C4-2B (cell line): ENCODE data around the gene EHBP1.

Experiments
- H3K27ac ChIP-seq: fragments of 450-650 bp; 2 replicates; pipeline ENCODE4 v1.5.1; 2017
- ZFX ChIP-seq: fragments of 450-650 bp; IDR thresholded peaks from 2 replicates; pipeline ENCODE4 v1.6.1; 2017
- TF ChIP-seq, protein P1 (sequence below): fragments of 450-650 bp; conservative IDR thresholded peaks from 2 replicates; pipeline ENCODE4 v1.5.1; 2017; ENCODE audit warnings: mild to moderate bottlenecking

The EHBP1 gene

DNA sequence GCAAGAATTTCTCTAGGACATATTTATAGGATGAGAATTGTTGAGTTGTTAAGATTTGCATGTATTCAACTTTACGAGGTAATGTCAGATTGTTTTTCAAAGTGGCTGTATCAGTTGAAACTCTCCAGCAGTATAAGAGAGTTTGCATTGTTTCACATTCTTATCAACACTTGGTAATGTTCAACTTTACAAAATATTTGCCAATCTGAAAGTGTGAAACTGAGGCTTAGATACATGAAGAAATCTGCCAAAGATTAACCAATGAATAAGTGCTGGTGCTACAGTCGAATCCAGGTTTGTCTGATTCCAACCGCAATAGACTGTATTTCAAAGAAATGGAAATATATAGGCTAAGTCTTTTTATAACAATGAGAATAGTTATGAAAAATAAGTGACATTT lies 117.0 kb downstream of the EHBP1 start:
- H3K27ac ChIP-seq: no peak overlapping the region

DNA sequence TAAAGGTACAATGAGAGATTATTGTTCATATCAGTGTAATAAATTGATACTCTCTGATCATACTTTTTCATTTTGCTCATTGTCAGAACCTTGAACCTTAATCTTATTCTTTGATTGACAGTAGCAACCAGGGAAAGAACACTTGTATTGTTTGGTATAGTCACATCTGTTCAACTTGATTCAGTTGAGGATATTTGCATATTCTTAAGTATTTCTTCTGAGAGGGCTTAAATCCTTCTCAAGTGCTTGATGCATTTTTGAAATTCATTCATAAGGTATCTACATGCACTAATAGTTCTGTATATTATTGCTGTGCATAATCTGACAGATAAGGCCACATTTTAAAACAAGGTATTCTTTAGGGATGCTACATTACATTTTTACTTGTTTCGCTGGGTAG lies 118.9 kb downstream of the EHBP1 start:
- no peak overlapping the region for H3K27ac ChIP-seq
- TF ChIP-seq, protein P1, sequence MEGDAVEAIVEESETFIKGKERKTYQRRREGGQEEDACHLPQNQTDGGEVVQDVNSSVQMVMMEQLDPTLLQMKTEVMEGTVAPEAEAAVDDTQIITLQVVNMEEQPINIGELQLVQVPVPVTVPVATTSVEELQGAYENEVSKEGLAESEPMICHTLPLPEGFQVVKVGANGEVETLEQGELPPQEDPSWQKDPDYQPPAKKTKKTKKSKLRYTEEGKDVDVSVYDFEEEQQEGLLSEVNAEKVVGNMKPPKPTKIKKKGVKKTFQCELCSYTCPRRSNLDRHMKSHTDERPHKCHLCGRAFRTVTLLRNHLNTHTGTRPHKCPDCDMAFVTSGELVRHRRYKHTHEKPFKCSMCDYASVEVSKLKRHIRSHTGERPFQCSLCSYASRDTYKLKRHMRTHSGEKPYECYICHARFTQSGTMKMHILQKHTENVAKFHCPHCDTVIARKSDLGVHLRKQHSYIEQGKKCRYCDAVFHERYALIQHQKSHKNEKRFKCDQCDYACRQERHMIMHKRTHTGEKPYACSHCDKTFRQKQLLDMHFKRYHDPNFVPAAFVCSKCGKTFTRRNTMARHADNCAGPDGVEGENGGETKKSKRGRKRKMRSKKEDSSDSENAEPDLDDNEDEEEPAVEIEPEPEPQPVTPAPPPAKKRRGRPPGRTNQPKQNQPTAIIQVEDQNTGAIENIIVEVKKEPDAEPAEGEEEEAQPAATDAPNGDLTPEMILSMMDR: no peak
- TF ChIP-seq ZFX: no peak

More for the DNA sequence above, 117.0 kb downstream of the EHBP1 start:
- no peak for TF ChIP-seq ZFX

DNA sequence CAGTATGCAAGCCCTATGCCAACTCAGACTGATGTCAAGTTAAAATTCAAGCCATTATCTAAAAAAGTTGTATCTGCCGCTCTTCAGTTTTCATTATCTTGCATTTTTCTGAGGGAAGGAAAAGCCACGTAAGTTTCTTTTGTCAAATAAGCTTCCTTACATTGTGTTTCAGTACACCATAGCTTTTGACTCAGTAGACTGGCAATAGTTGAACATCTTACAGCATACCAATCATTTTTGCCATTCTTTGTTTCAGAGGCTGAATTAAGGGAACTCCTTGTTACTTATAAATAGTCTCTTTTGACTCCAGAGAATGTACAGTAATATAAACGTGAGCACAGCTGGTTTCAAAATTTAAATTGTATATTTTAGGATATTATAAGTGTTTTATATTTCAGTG lies 120.6 kb downstream of the EHBP1 start:
- no peak for TF ChIP-seq ZFX
- TF ChIP-seq, protein P1: no peak
- H3K27ac ChIP-seq: no peak overlapping the region

DNA sequence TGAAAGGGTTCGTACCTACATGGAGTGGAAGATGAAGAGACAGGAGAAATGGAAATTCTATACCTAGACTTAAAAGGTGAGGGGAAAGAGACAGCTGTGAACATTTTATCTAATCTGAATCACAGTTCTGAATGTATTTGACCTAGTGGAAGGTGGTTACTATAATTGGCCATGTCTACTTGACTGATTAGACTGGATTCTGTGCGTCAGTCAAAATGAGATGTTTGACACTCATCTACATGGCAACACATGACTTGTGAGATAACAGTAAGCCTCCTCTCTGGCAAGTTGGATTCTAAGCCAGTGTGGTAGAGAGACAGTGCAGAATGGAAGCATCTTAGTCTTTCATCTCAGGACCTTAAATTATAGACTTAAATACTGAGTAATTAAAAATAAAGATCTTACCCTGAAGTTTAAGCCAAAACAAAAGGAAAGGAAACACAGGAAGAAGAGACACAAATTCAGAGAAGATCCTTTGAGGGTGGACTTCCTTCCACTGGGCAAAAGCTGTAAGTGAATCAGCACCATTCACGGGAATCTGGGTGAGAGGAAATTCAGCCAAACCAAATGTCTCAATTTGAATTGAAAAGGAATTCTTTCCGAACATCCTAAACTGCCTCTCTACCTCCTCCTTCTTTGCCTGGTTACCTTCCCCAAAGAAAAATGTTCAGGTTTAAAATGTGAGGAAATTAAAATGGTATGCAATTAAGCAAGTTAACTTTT lies 121.6 kb downstream of the EHBP1 start:
- no peak for TF ChIP-seq ZFX
- H3K27ac ChIP-seq: no peak overlapping the region

DNA sequence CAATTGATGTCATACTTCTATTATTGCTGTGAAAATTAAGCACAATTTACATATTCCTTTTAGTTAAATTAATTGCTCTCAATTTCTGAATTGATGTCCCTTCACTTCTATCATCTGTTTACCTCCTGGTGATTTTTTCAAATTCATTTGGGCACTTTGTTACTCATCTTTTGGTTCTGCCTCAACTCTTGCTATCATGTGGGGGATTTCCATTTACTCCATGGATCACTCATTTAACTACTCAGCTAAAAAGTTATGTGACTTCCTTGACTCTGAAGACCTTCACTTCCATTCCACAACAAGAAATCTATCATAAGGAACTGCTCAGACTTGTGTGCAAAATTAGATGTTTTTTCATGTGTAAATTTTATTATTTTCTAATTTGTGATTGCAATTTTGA lies 126.2 kb downstream of the EHBP1 start:
- no peak for TF ChIP-seq ZFX
- TF ChIP-seq, protein P1: no peak
- H3K27ac ChIP-seq: no peak overlapping the region

DNA sequence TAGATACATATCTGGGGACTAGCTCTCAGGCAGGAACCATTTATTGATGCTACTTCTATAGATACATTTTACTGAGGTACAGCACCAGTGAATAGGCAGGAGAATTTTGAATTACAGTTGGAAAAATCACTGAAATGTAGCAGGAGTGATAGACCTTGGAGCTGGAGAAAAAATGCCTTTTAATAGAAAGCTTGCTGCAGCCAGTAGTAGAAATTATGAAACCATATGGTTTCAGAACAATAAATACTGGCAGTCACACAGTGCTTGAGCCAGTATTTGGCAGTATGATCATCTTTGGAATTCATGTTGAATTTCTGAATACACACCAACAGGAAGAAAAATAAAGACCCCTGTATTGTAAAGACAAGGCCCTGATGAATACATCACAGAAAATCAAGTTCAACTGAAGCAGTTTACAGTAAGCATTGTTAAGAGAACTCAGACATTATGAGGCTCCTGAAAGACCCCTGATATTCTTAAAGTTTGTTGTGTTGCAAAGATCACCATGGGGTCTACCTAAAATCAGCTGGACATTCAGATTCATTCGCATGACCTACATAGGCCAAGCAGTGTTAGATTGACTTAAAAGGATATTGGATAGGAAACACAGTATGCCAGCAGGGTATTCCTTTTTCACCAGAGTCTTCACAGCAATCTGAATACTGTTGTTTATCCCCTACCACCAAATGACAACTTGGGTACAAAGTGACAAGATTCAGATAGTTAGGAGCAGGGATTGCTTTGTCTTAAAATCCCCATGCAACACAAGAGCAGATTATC lies 139.0 kb downstream of the EHBP1 start:
- no peak for TF ChIP-seq ZFX
- TF ChIP-seq, protein P1: no peak

DNA sequence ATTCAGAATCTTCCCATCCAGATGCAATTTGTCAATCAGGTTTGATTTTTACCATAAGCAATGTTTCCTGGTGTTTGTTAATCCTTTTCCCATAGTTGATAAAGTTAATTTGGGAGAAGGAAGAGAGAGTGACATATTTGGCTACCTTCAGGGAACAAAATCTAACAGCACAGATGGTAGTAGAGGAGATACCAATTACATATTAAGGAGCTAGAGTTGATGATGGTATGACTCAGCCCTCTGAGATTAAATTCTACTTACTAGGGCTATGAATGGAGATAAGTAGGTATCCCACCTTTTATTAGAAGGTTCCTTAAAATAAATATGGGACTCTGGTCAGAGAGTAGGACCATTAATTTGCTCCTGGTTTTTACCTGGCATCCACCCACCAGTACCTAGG lies 139.7 kb downstream of the EHBP1 start:
- TF ChIP-seq, protein P1: no peak
- no peak for TF ChIP-seq ZFX
- no peak overlapping the region for H3K27ac ChIP-seq

More for the DNA sequence above, 139.0 kb downstream of the EHBP1 start:
- H3K27ac ChIP-seq: no peak overlapping the region

DNA sequence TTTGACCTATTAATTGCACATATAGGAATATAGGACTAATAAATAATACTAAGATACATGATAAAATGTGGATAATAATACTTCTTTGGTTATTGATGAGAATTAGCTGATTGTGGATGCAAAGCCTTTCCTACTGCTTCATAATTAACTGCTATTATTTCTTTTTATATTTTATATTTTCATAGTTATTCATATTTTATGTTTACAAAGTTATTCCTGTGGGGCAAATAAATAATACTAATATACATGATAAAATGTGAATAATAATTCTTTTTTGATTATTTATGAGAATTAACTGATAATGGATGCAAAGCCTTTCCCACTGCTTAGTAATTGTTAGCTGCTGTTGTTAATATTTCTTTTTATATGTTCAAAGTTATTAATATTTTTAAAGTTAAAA lies 146.7 kb downstream of the EHBP1 start:
- TF ChIP-seq, protein P1: no peak
- no peak for TF ChIP-seq ZFX

More for the DNA sequence above, 146.7 kb downstream of the EHBP1 start:
- H3K27ac ChIP-seq: no peak overlapping the region
